ENCODE results near the gene IRGC. TPM values are rescaled to one million over a fixed set of nuclear protein-coding genes. Genes with fewer than 3 reads are reported as not detected.
A peak's percentile ranks its signal among the peaks of the same experiment; 100 is the strongest.

The IRGC gene
- total RNA-seq, 4 donors from 2014 or later: not detected

DNA sequence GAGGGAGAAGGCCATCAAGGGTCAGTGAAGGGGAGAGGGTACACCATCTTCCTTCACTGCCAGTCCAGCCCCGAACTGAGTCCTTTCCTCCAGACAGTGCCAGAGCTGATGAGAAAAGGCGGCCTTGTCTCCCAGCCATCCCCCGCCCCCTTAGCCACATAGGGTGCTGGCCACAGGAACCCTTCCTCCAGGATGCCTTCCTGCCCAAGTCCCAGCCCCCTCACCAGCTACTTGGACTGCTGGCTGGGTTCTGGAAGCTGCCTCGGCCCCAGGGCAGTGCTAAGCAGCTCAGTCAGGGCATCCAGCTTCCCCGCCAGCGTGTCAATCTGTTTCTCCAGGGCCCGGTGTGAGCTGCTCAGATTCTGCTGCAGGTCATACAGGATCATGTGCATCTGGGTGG lies 51.4 kb downstream of the IRGC start:
- peaks cover 40% of the 10 kb centered on the region for H3K4me1 ChIP-seq
- no peaks in the 10 kb centered on the region for H3K27me3 ChIP-seq
- 75% methylated on average over 1 of the region's 7 CpGs for WGBS
- H3K27ac ChIP-seq: peak overlapping the region; percentile 38
- no peaks in the 10 kb centered on the region for H3K36me3 ChIP-seq
- DNase-seq (ENCODE audit: low spot score in 2 of 2): no peak
- no peak for TF ChIP-seq POLR2A (IDR thresholded peaks at IDR 0.05)
- TF ChIP-seq POLR2AphosphoS5 (IDR thresholded peaks at IDR 0.05): no peak
- TF ChIP-seq EP300 (IDR thresholded peaks at IDR 0.05): no peak
- TF ChIP-seq, protein P1, sequence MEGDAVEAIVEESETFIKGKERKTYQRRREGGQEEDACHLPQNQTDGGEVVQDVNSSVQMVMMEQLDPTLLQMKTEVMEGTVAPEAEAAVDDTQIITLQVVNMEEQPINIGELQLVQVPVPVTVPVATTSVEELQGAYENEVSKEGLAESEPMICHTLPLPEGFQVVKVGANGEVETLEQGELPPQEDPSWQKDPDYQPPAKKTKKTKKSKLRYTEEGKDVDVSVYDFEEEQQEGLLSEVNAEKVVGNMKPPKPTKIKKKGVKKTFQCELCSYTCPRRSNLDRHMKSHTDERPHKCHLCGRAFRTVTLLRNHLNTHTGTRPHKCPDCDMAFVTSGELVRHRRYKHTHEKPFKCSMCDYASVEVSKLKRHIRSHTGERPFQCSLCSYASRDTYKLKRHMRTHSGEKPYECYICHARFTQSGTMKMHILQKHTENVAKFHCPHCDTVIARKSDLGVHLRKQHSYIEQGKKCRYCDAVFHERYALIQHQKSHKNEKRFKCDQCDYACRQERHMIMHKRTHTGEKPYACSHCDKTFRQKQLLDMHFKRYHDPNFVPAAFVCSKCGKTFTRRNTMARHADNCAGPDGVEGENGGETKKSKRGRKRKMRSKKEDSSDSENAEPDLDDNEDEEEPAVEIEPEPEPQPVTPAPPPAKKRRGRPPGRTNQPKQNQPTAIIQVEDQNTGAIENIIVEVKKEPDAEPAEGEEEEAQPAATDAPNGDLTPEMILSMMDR (IDR thresholded peaks at IDR 0.05): no peak
- no peak overlapping the region for H3K4me3 ChIP-seq
- no peaks in the 10 kb centered on the region for H3K9me3 ChIP-seq

DNA sequence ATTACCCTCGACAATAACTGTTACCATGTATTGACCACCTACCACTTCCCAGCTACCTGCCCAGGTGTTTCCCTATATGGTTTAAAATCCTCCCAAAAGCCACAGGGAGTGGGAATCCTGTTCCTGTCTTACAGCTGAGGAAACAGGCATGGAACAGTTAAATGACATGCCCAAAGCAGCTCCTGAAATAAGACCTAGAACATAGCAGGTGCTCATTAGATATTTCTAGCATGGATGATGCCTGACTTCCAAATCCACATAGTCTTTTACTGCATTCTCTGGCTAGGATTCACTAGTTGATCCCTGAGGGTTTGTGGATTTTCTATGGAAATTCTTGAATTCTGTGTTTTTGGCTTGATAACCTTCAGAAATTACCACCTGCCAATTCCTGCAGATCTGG lies 51.9 kb downstream of the IRGC start:
- no peak for TF ChIP-seq POLR2A (IDR thresholded peaks at IDR 0.05)
- no peak for TF ChIP-seq POLR2AphosphoS5 (IDR thresholded peaks at IDR 0.05)
- no peak for TF ChIP-seq EP300 (IDR thresholded peaks at IDR 0.05)
- TF ChIP-seq, protein P1 (IDR thresholded peaks at IDR 0.05): no peak

DNA sequence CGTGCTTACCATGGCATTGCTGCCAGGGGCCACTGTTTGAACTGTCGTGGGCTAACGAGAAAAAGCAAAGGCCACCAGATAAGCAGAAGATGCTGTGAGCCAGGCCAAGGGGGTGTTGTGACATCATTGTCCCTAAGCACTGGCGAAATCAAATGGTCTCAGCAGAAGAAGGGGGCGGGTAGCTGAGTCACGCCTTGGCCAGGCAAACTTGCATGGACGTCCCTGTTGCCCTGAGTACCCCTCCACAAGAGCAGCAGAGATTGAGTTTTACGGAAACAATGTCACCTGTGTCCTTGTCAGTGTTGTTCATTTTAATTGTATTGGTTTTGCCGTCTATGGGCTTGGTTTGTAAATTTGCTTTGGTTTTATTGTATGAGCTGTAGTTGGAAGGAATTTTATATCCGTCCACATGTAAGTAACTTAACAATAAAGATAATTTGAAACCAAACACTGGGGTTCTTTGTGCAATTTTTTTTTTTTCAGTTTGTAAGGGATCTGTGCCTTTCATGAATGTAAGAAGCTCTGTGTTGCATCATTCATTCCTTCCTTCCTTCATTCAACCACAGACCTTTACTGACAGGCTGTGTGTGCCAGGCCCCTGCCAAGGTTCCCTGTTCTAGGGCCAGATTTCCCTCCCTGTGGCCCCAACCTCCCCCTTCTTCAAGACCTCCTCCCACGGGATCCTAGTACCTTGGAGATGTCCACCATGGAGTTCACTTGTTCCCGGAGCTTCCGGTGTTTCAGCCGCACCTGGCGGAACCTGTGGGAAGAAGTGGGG lies 52.6 kb downstream of the IRGC start:
- DNase-seq (ENCODE audit: low spot score in 2 of 2): no peak
- 73% methylated on average over 15 of the region's 15 CpGs for WGBS
- no peak overlapping the region for H3K27ac ChIP-seq
- no peak overlapping the region for H3K4me3 ChIP-seq
- H3K9me3 ChIP-seq: no peaks in the 10 kb centered on the region
- TF ChIP-seq, protein P1 (IDR thresholded peaks at IDR 0.05): no peak
- TF ChIP-seq EP300 (IDR thresholded peaks at IDR 0.05) (no peak), POLR2AphosphoS5 (IDR thresholded peaks at IDR 0.05) (no peak), POLR2A (IDR thresholded peaks at IDR 0.05) (no peak)
- H3K36me3 ChIP-seq: no peaks in the 10 kb centered on the region
- H3K4me1 ChIP-seq: peaks cover 37% of the 10 kb centered on the region
- no peaks in the 10 kb centered on the region for H3K27me3 ChIP-seq

More for the DNA sequence above, 51.9 kb downstream of the IRGC start:
- Histone ChIP-seq H3K4me1 (peaks cover 40% of the 10 kb centered on the region), H3K27me3 (no peaks in the 10 kb centered on the region), H3K27ac (peak overlapping the region; percentile 38), H3K4me3 (no peak overlapping the region), H3K36me3 (no peaks in the 10 kb centered on the region), H3K9me3 (no peaks in the 10 kb centered on the region)
- 71% methylated on average over 1 of the region's 1 CpG for WGBS
- DNase-seq (ENCODE audit: low spot score in 2 of 2): no peak

DNA sequence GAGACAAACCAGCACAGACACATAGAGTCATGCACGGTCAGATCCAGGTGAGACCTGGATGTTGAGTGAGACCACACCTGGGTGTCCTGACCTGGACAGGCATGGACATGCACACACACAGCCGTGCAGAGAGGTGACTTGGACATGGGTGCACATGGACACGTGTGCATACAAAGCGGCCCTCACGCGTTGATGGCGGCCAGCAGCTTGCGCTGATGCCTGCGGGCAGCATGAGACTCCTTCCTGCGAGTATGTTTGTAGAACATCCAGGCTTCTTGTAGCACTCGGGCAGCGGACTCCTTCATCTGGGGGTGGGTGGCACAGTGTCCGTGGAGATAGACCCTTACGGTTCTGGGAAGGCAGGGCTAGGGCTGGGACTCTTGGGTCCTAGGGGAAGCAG lies 53.4 kb downstream of the IRGC start:
- no peaks in the 10 kb centered on the region for H3K36me3 ChIP-seq
- 80% methylated on average over 13 of the region's 14 CpGs for WGBS
- no peaks in the 10 kb centered on the region for H3K9me3 ChIP-seq
- no peak overlapping the region for H3K27ac ChIP-seq
- no peak overlapping the region for H3K4me3 ChIP-seq
- no peaks in the 10 kb centered on the region for H3K27me3 ChIP-seq
- H3K4me1 ChIP-seq: peaks cover 33% of the 10 kb centered on the region
- TF ChIP-seq EP300 (IDR thresholded peaks at IDR 0.05) (no peak), POLR2AphosphoS5 (IDR thresholded peaks at IDR 0.05) (no peak), POLR2A (IDR thresholded peaks at IDR 0.05) (no peak)
- TF ChIP-seq, protein P1 (IDR thresholded peaks at IDR 0.05): no peak
- DNase-seq (ENCODE audit: low spot score in 2 of 2): no peak

Other genes starting within 250 kb of the IRGC start
- gene PHLDB3, start 211.3 kb upstream of the IRGC start, total RNA-seq: 100 to 1,000 TPM in 1 of 4 donors, 10 to 100 TPM in 3; 63.2 to 110 (median 72.2) TPM
- 10 to 100 TPM; 44.3 to 76.0 (median 57.8) TPM for gene ETHE1, start 188.9 kb upstream of the IRGC start, total RNA-seq
- gene ZNF575, start 182.9 kb upstream of the IRGC start, total RNA-seq: 1 to 10 TPM in 2 of 4 donors, under 1 TPM in 2; 0.52 to 2.4 (median 0.92) TPM
- 10 to 100 TPM; 18.3 to 35.4 (median 25.2) TPM for gene XRCC1, start 140.5 kb upstream of the IRGC start, total RNA-seq
- 10 to 100 TPM in 3 of 4 donors, 1 to 10 TPM in 1; 4.7 to 22.1 (median 10.9) TPM for gene PINLYP, start 140.3 kb upstream of the IRGC start, total RNA-seq
- 10 to 100 TPM; 17.2 to 24.7 (median 19.9) TPM for gene IRGQ, start 119.9 kb upstream of the IRGC start, total RNA-seq
- gene ZNF576, start 119.5 kb upstream of the IRGC start, total RNA-seq: 10 to 100 TPM in 3 of 4 donors, 1 to 10 TPM in 1; 9.2 to 20.8 (median 13.7) TPM
- gene SRRM5, start 104.0 kb upstream of the IRGC start, total RNA-seq: 1 to 10 TPM in 1 of 4 donors, not detected in 3; 1.4 TPM
- gene ZNF428, start 96.4 kb upstream of the IRGC start, total RNA-seq: 10 to 100 TPM; 10.6 to 19.3 (median 17.5) TPM
- gene CADM4, start 76.2 kb upstream of the IRGC start, total RNA-seq: 10 to 100 TPM; 14.1 to 23.8 (median 15.7) TPM
- 10 to 100 TPM in 2 of 4 donors, 1 to 10 TPM in 2; 5.6 to 18.0 (median 10.9) TPM for gene PLAUR, start 45.9 kb upstream of the IRGC start, total RNA-seq
- 10 to 100 TPM; 21.5 to 44.4 (median 30.1) TPM for gene SMG9, start 38.9 kb downstream of the IRGC start, total RNA-seq
- gene KCNN4, start 64.9 kb downstream of the IRGC start, total RNA-seq: 10 to 100 TPM; 26.4 to 77.9 (median 48.2) TPM
- gene LYPD5, start 86.4 kb downstream of the IRGC start, total RNA-seq: 100 to 1,000 TPM in 1 of 4 donors, 10 to 100 TPM in 3; 48.5 to 114 (median 98.5) TPM
- 10 to 100 TPM in 2 of 4 donors, 1 to 10 TPM in 2; 4.7 to 26.4 (median 10.0) TPM for gene ZNF283, start 111.2 kb downstream of the IRGC start, total RNA-seq
- gene ZNF404, start 167.9 kb downstream of the IRGC start, total RNA-seq: 1 to 10 TPM in 2 of 4 donors, under 1 TPM in 2; 0.72 to 1.6 (median 1.2) TPM
- gene ZNF45, start 219.2 kb downstream of the IRGC start, total RNA-seq: 10 to 100 TPM in 2 of 4 donors, 1 to 10 TPM in 2; 5.8 to 10.8 (median 9.9) TPM
- 1 to 10 TPM; 2.1 to 6.8 (median 3.0) TPM for gene ZNF221, start 235.2 kb downstream of the IRGC start, total RNA-seq

Data from suprapubic skin (tissue), 4 donors.